HepG2 (cell line): ENCODE data around the gene ARL16. TPM values are rescaled to one million over a fixed set of nuclear protein-coding genes. Genes with fewer than 3 reads are reported as not detected.

ENCODE experiments used
- AHDC1 ChIP-seq: sonication (generic); formaldehyde crosslinking; IDR thresholded peaks from 2 replicates; pipeline ENCODE4 v1.5.1; 2020; ENCODE audit warnings: mild to moderate bottlenecking, missing genetic modification reagents, borderline replicate concordance
- ATRX ChIP-seq: sonication (generic); formaldehyde crosslinking; IDR thresholded peaks from 2 replicates; pipeline ENCODE4 v1.4.0; 2020; ENCODE audit warnings: missing genetic modification reagents, borderline replicate concordance
- ELF4 ChIP-seq: sonication (generic); formaldehyde crosslinking; IDR thresholded peaks from 2 replicates; pipeline ENCODE4 v1.5.0; 2020; ENCODE audit warnings: missing genetic modification reagents, mild to moderate bottlenecking, moderate library complexity, borderline replicate concordance
- FOXA1 ChIP-seq, 2 experiments: fragments of 450-650 bp in 1 of 2; sonication (generic) in 1 of 2; formaldehyde crosslinking in 1 of 2; IDR thresholded peaks; 2 replicates each; pipeline versions ENCODE4 v1.4.0 to v1.6.1; 2016 to 2020; ENCODE audit warnings: missing genetic modification reagents in 1 of 2
- HINFP ChIP-seq: sonication (generic); formaldehyde crosslinking; IDR thresholded peaks from 2 replicates; pipeline ENCODE4 v1.4.0; 2020; ENCODE audit warnings: low read depth, mild to moderate bottlenecking, missing genetic modification reagents
- MEF2D ChIP-seq: sonication (generic); formaldehyde crosslinking; IDR thresholded peaks from 2 replicates; pipeline ENCODE4 v1.5.1; 2020; ENCODE audit warnings: mild to moderate bottlenecking, missing genetic modification reagents
- RXRA ChIP-seq: sonication (generic); formaldehyde crosslinking; IDR thresholded peaks from 2 replicates; pipeline ENCODE4 v1.5.1; 2020; ENCODE audit warnings: missing genetic modification reagents
- ZFP37 ChIP-seq: sonication (generic); formaldehyde crosslinking; IDR thresholded peaks from 2 replicates; pipeline ENCODE4 v1.4.0; 2020; ENCODE audit warnings: missing genetic modification reagents, borderline replicate concordance
- polyA plus RNA-seq, 8 experiments: library from polyadenylated mRNA; depleted of rRNA in 3 of 8; stranded (reverse) in 7 of 8; unstranded in 1 of 8; fragments of >200 nt; fragmentation: Illumina TruSeq in 4 of 8; extraction: Trizol in 4 of 8; gene quantifications; 2 replicates each; pipeline versions ENCODE4 v1.2.1 to v1.2.3, GENCODE V29; 2011 to 2016; ENCODE audit warnings: low read depth in 4 of 8, missing spikeins in 1 of 8, mixed read lengths in 1 of 8; ENCODE audit not compliant: insufficient read depth in 1 of 8
- total RNA-seq, 5 experiments: library from RNA; depleted of rRNA; stranded (reverse); fragments of >200 nt; fragmentation: Illumina TruSeq; extraction: Trizol; gene quantifications; 2 replicates each; pipeline ENCODE4 v1.2.3, GENCODE V29; 2016; ENCODE audit warnings: low read depth in 1 of 5
- TF ChIP-seq, protein P1 (sequence below): sonication (generic); formaldehyde crosslinking; IDR thresholded peaks from 2 replicates; pipeline ENCODE4 v1.5.0; 2020; ENCODE audit warnings: missing genetic modification reagents
- TF ChIP-seq, protein P2 (sequence below): sonication (generic); formaldehyde crosslinking; IDR thresholded peaks from 2 replicates; pipeline ENCODE4 v1.4.0; 2020; ENCODE audit warnings: missing genetic modification reagents

ARL16 gene
- total and polyA plus RNA-seq, 2 of the 13 experiments (the other 11 are each of a cell fraction or from before 2014, with no cell fraction given), result 20.8 to 30.8 TPM

DNA sequence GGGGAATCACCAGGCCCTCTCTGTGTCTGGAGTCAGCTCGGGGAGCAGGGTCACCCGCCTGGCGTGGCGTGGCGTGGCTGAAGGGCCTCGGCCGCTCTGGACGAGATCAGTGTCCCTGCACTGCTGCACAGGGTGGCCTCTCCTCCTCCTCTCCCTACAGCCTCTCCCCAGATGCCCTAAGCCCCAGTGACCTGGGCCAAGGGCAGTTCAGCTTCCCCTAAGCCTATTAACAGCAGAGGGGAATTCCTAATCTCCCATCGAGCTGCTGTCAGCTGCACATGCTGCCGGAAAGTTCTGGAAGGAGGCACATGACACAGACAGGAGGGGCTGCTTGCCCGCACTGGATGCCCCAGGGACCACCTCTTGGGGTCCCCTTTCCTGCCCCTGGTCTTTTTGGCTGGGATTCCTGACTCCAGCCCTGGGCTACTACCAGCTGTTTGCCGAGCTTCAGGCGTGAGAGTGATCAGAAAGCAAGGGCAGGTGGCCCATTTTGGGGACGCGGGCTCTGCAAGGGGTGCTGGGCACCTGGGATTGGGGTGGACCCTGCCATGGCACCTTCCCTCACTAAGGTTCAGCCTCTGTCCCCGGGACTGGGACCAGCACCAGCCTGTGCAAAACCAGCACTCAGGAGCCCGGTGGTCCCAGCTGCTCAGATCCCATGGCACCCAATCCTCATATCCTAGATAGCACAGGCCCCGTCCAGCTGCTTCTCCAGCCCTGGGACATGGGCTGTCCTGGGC, 28.0 kb downstream of the ARL16 start (continued):
- TF ChIP-seq AHDC1 (CRISPR knock-in tag) (no peak), FOXA1 (IDR thresholded peaks at IDR 0.05) (no peak), FOXA1 (CRISPR knock-in tag; IDR thresholded peaks at IDR 0.05) (no peak), MEF2D (CRISPR knock-in tag) (no peak; the same call in 1 of the 2 replicates), ATRX (CRISPR knock-in tag) (no peak), ZFP37 (CRISPR knock-in tag) (no peak), RXRA (CRISPR knock-in tag) (peak; percentile 90), HINFP (no peak), ELF4 (CRISPR knock-in tag) (no peak)
- TF ChIP-seq, protein P1, sequence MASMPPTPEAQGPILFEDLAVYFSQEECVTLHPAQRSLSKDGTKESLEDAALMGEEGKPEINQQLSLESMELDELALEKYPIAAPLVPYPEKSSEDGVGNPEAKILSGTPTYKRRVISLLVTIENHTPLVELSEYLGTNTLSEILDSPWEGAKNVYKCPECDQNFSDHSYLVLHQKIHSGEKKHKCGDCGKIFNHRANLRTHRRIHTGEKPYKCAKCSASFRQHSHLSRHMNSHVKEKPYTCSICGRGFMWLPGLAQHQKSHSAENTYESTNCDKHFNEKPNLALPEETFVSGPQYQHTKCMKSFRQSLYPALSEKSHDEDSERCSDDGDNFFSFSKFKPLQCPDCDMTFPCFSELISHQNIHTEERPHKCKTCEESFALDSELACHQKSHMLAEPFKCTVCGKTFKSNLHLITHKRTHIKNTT (CRISPR knock-in tag), result no peak
- TF ChIP-seq, protein P2, sequence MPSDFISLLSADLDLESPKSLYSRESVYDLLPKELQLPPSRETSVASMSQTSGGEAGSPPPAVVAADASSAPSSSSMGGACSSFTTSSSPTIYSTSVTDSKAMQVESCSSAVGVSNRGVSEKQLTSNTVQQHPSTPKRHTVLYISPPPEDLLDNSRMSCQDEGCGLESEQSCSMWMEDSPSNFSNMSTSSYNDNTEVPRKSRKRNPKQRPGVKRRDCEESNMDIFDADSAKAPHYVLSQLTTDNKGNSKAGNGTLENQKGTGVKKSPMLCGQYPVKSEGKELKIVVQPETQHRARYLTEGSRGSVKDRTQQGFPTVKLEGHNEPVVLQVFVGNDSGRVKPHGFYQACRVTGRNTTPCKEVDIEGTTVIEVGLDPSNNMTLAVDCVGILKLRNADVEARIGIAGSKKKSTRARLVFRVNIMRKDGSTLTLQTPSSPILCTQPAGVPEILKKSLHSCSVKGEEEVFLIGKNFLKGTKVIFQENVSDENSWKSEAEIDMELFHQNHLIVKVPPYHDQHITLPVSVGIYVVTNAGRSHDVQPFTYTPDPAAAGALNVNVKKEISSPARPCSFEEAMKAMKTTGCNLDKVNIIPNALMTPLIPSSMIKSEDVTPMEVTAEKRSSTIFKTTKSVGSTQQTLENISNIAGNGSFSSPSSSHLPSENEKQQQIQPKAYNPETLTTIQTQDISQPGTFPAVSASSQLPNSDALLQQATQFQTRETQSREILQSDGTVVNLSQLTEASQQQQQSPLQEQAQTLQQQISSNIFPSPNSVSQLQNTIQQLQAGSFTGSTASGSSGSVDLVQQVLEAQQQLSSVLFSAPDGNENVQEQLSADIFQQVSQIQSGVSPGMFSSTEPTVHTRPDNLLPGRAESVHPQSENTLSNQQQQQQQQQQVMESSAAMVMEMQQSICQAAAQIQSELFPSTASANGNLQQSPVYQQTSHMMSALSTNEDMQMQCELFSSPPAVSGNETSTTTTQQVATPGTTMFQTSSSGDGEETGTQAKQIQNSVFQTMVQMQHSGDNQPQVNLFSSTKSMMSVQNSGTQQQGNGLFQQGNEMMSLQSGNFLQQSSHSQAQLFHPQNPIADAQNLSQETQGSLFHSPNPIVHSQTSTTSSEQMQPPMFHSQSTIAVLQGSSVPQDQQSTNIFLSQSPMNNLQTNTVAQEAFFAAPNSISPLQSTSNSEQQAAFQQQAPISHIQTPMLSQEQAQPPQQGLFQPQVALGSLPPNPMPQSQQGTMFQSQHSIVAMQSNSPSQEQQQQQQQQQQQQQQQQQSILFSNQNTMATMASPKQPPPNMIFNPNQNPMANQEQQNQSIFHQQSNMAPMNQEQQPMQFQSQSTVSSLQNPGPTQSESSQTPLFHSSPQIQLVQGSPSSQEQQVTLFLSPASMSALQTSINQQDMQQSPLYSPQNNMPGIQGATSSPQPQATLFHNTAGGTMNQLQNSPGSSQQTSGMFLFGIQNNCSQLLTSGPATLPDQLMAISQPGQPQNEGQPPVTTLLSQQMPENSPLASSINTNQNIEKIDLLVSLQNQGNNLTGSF (CRISPR knock-in tag), result no peak; the same call in 1 of the 2 replicates
